ENCODE measurements around the gene LMNB1. TPM values are rescaled to one million over a fixed set of nuclear protein-coding genes. Genes with fewer than 3 reads are reported as not detected.

Gene LMNB1
- total and polyA plus RNA-seq, 2 of the 13 experiments (the other 11 are each of a cell fraction or from before 2014, with no cell fraction given), result 12.5 to 159 TPM

DNA sequence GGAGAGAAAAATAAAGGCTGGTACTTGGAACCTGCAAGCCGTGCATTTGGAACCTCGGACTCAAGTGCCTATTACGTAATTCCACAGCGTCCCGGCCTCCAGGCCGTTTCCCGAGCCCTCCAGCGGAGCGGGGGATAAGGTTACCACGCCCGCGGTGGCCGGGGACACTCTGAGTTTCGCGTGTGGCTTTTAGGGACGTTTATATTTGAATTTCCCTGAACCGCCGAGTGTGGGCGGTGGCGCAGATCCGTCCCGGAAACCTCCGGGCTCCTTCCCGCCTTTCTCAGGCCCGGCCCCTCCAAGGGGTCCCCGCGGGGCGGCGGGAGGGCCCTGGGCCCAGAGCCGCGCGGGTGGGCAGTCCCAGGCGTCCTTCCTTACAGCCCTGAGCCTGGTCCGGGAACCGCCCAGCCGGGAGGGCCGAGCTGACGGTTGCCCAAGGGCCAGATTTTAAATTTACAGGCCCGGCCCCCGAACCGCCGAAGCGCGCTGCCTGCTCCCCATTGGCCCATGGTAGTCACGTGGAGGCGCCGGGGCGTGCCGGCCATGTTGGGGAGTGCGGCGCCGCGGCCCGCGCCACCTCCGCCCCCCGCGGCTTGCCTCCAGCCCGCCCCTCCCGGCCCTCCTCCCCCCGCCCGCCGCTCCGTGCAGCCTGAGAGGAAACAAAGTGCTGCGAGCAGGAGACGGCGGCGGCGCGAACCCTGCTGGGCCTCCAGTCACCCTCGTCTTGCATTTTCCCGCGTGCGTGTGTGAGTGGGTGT is at the start of gene LMNB1 (continued):
- TF ChIP-seq, protein P1, sequence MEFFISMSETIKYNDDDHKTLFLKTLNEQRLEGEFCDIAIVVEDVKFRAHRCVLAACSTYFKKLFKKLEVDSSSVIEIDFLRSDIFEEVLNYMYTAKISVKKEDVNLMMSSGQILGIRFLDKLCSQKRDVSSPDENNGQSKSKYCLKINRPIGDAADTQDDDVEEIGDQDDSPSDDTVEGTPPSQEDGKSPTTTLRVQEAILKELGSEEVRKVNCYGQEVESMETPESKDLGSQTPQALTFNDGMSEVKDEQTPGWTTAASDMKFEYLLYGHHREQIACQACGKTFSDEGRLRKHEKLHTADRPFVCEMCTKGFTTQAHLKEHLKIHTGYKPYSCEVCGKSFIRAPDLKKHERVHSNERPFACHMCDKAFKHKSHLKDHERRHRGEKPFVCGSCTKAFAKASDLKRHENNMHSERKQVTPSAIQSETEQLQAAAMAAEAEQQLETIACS (CRISPR knock-in tag; IDR thresholded peaks at IDR 0.05), result peak; percentile 57; the same call in 1 of the 2 replicates
- no peak for TF ChIP-seq TEAD3 (CRISPR knock-in tag; optimal IDR thresholded peaks at IDR 0.05; ENCODE audit: borderline replicate concordance)
- TF ChIP-seq, protein P2, sequence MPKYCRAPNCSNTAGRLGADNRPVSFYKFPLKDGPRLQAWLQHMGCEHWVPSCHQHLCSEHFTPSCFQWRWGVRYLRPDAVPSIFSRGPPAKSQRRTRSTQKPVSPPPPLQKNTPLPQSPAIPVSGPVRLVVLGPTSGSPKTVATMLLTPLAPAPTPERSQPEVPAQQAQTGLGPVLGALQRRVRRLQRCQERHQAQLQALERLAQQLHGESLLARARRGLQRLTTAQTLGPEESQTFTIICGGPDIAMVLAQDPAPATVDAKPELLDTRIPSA (CRISPR knock-in tag; IDR thresholded peaks at IDR 0.05; ENCODE audit: borderline replicate concordance), result no peak
- TF ChIP-seq ZNF430 (CRISPR knock-in tag; IDR thresholded peaks at IDR 0.05), result peak; percentile 51; the same call in 1 of the 2 replicates
- TF ChIP-seq ZBTB46 (CRISPR knock-in tag; IDR thresholded peaks at IDR 0.05; ENCODE audit: borderline replicate concordance), result no peak
- no peak; the same call in 1 of the 2 replicates for TF ChIP-seq RNF2 (conservative IDR thresholded peaks at IDR 0.05; ENCODE audit: low read depth)
- TF ChIP-seq HNRNPUL1 (IDR thresholded peaks at IDR 0.05; ENCODE audit: low read depth, low read length), result no peak
- peak; percentile 57 for TF ChIP-seq ASH2L (IDR thresholded peaks at IDR 0.05; ENCODE audit: insufficient read length, low read depth, low read length)
- peak; percentile 62 for TF ChIP-seq MED8 (CRISPR knock-in tag; IDR thresholded peaks at IDR 0.05; ENCODE audit: insufficient replicate concordance)
- TF ChIP-seq TIGD3 (CRISPR knock-in tag; IDR thresholded peaks at IDR 0.05; ENCODE audit: borderline replicate concordance), result no peak
- peak; percentile 1; the same call in 1 of the 2 replicates for TF ChIP-seq CREB1 (IDR thresholded peaks at IDR 0.05)
- TF ChIP-seq CREB1 (CRISPR knock-in tag; IDR thresholded peaks at IDR 0.05), result peak; percentile 31; the same call in 1 of the 2 replicates
- peak; percentile 57 for TF ChIP-seq NFKB2 (CRISPR knock-in tag; IDR thresholded peaks at IDR 0.05; ENCODE audit: borderline replicate concordance)
- TF ChIP-seq HMGXB3 (CRISPR knock-in tag; IDR thresholded peaks at IDR 0.05; ENCODE audit: borderline replicate concordance), result no peak
- TF ChIP-seq ZNF496 (CRISPR knock-in tag; IDR thresholded peaks at IDR 0.05; ENCODE audit: insufficient replicate concordance), result no peak
- peak; percentile 12 for TF ChIP-seq ZNF883 (CRISPR knock-in tag; IDR thresholded peaks at IDR 0.05; ENCODE audit: not compliant biosample characterization)
- 0 out of 2 replicates have a peak, but pooled peaks have one; percentile 73 for TF ChIP-seq ZNF441 (CRISPR knock-in tag; IDR thresholded peaks at IDR 0.05; ENCODE audit: borderline replicate concordance)
- 0 out of 2 replicates have a peak, but pooled peaks have one; percentile 60 for TF ChIP-seq ISX (CRISPR knock-in tag; conservative IDR thresholded peaks at IDR 0.05)
- no peak for TF ChIP-seq ZNF839 (CRISPR knock-in tag; IDR thresholded peaks at IDR 0.05; ENCODE audit: borderline replicate concordance)
